AG08395 (cell line): Measurements from ENCODE around the gene ARNT2.

Experiments used
- DNase-seq: peaks from one replicate; pipeline ENCODE4 v3.0.0; 2012; ENCODE audit warnings: mixed read lengths, low spot score

The ARNT2 gene

GRCh38 chr15:80466543-80466942 lies 62.4 kb downstream of the ARNT2 start:
- no peak for DNase-seq

- no peak for DNase-seq
These were observed 63.1 kb downstream of the ARNT2 start for GRCh38 chr15:80467311-80467714.

- no peak for DNase-seq
These were observed 64.6 kb downstream of the ARNT2 start for GRCh38 chr15:80468796-80469195.

GRCh38 chr15:80471881-80472280 lies 67.7 kb downstream of the ARNT2 start:
- DNase-seq, result no peak

GRCh38 chr15:80473286-80474223 lies 69.4 kb downstream of the ARNT2 start:
- DNase-seq, result no peak

- DNase-seq, result no peak
These were observed 70.3 kb downstream of the ARNT2 start for GRCh38 chr15:80474224-80475215.

GRCh38 chr15:80475572-80475971 lies 71.4 kb downstream of the ARNT2 start:
- no peak for DNase-seq

- no peak for DNase-seq
These were observed 71.9 kb downstream of the ARNT2 start for GRCh38 chr15:80476036-80476435.

GRCh38 chr15:80478075-80478474 lies 73.9 kb downstream of the ARNT2 start:
- DNase-seq, result peak; percentile 32

GRCh38 chr15:80479191-80479590 lies 75.0 kb downstream of the ARNT2 start:
- DNase-seq, result no peak

- peak; percentile 35 for DNase-seq
These were observed 76.1 kb downstream of the ARNT2 start for GRCh38 chr15:80480171-80480811.

- DNase-seq, result peak; percentile 94
These were observed 76.7 kb downstream of the ARNT2 start for GRCh38 chr15:80480909-80481308.

GRCh38 chr15:80482696-80483095 lies 78.5 kb downstream of the ARNT2 start:
- DNase-seq, result no peak

GRCh38 chr15:80483725-80484161 lies 79.6 kb downstream of the ARNT2 start:
- DNase-seq, result no peak

- DNase-seq, result no peak
These were observed 80.2 kb downstream of the ARNT2 start for GRCh38 chr15:80484333-80484864.

GRCh38 chr15:80485370-80486164 lies 81.4 kb downstream of the ARNT2 start:
- no peak for DNase-seq

GRCh38 chr15:80487839-80488390 lies 83.7 kb downstream of the ARNT2 start:
- DNase-seq, result no peak

- peak; percentile 80 for DNase-seq
These were observed 84.9 kb downstream of the ARNT2 start for GRCh38 chr15:80489030-80489594.

GRCh38 chr15:80490431-80490990 lies 86.3 kb downstream of the ARNT2 start:
- no peak for DNase-seq
